Lower lobe of right lung (tissue), 2 donors: Measurements from ENCODE around the gene LRP2. TPM values are rescaled to one million over a fixed set of nuclear protein-coding genes. Genes with fewer than 3 reads are reported as not detected.

ENCODE experiments used
- ATAC-seq, 2 donors: fragments of 200-7000 bp; cut with Tn5 transposase; one replicate each; pipeline ENCODE4 v1.9.1; 2020 to 2022; ENCODE audit warnings: mild to moderate bottlenecking in 2 of 2, moderate library complexity in 2 of 2
- DNase-seq: peaks from one replicate; pipeline ENCODE4 v3.0.0-alpha.2; 2020
- H3K27ac ChIP-seq: fragments of 200-600 bp; one replicate; pipeline ENCODE4 v1.8.0; 2022
- H3K27me3 ChIP-seq: fragments of 200-600 bp; one replicate; pipeline ENCODE4 v1.8.0; 2022; ENCODE audit warnings: low read depth
- H3K36me3 ChIP-seq: fragments of 200-600 bp; one replicate; pipeline ENCODE4 v1.8.0; 2022; ENCODE audit warnings: mild to moderate bottlenecking
- H3K4me1 ChIP-seq: fragments of 200-600 bp; one replicate; pipeline ENCODE4 v1.8.0; 2022
- H3K4me3 ChIP-seq: fragments of 200-600 bp; one replicate; pipeline ENCODE4 v1.8.0; 2022; ENCODE audit warnings: mild to moderate bottlenecking
- H3K9me3 ChIP-seq: fragments of 200-600 bp; one replicate; pipeline ENCODE4 v1.8.0; 2022
- CTCF ChIP-seq: fragments of 200-600 bp; IDR thresholded peaks from one replicate; pipeline ENCODE4 v1.8.0; 2022; ENCODE audit warnings: antibody characterized with exemption, mild to moderate bottlenecking
- intact Hi-C: fragments of 100-400 bp; cut with DNase I; formaldehyde crosslinking; loops from one replicate; pipeline ENCODE4 v1.11.0; 2022
- total RNA-seq: library from RNA; stranded (reverse); fragmentation: NEBNext Ultra II Directional; extraction: Animal tissue kit (Norgen Biotek cat#: 25700); gene quantifications from one replicate; pipeline ENCODE4 v1.2.1, GENCODE V29; 2021
- donor health status: DM: no; HTN: yes; CAD: no; lungs with severe emphysema.

Gene LRP2
- total RNA-seq, 1 donor from 2014 or later, result 47.8 TPM

- Histone ChIP-seq H3K27me3 (peaks cover 5% of the 10 kb centered on the region), H3K27ac (no peak overlapping the region), H3K36me3 (no peaks in the 10 kb centered on the region), H3K4me1 (no peaks in the 10 kb centered on the region), H3K4me3 (no peak overlapping the region), H3K9me3 (no peaks in the 10 kb centered on the region)
- intact Hi-C loops, result no loop called here
- ATAC-seq, result no peak
- DNase-seq, result no peak
- no peak for TF ChIP-seq CTCF
These were observed 199.7 kb downstream of the LRP2 start for GRCh38 chr2:169162613-169163012.

GRCh38 chr2:169160926-169161481 is 201.3 kb downstream of the LRP2 start:
- ATAC-seq (no peak), DNase-seq (no peak)
- intact Hi-C loops, result no loop called here
- peaks cover 5% of the 10 kb centered on the region for H3K27me3 ChIP-seq
- H3K36me3 ChIP-seq, result no peaks in the 10 kb centered on the region
- H3K27ac ChIP-seq, result no peak overlapping the region
- no peak overlapping the region for H3K4me3 ChIP-seq
- H3K4me1 ChIP-seq, result no peaks in the 10 kb centered on the region
- TF ChIP-seq CTCF, result no peak
- H3K9me3 ChIP-seq, result no peaks in the 10 kb centered on the region

GRCh38 chr2:169159686-169160085 is 202.6 kb downstream of the LRP2 start:
- DNase-seq (no peak), ATAC-seq (no peak)
- Histone ChIP-seq H3K36me3 (no peaks in the 10 kb centered on the region), H3K4me1 (no peaks in the 10 kb centered on the region), H3K27me3 (peaks cover 1% of the 10 kb centered on the region), H3K9me3 (no peaks in the 10 kb centered on the region), H3K4me3 (no peak overlapping the region), H3K27ac (no peak overlapping the region)
- TF ChIP-seq CTCF, result no peak
- intact Hi-C loops, result no loop called here

- intact Hi-C loops, result no loop called here
- no peak for DNase-seq
- H3K36me3 ChIP-seq, result no peaks in the 10 kb centered on the region
- no peak overlapping the region for H3K4me3 ChIP-seq
- no peak for ATAC-seq
- H3K27ac ChIP-seq, result no peak overlapping the region
- no peaks in the 10 kb centered on the region for H3K9me3 ChIP-seq
- H3K27me3 ChIP-seq, result no peaks in the 10 kb centered on the region
- TF ChIP-seq CTCF, result no peak
- no peaks in the 10 kb centered on the region for H3K4me1 ChIP-seq
These were observed 203.5 kb downstream of the LRP2 start for GRCh38 chr2:169158874-169159273.

GRCh38 chr2:169146220-169146619 is 216.1 kb downstream of the LRP2 start:
- ATAC-seq, result no peak
- no peak for TF ChIP-seq CTCF
- H3K27ac ChIP-seq, result no peak overlapping the region
- no peaks in the 10 kb centered on the region for H3K9me3 ChIP-seq
- H3K4me3 ChIP-seq, result no peak overlapping the region
- DNase-seq, result no peak
- H3K4me1 ChIP-seq, result no peaks in the 10 kb centered on the region
- intact Hi-C loops, result no loop called here
- peaks cover 5% of the 10 kb centered on the region for H3K36me3 ChIP-seq
- H3K27me3 ChIP-seq, result no peaks in the 10 kb centered on the region

GRCh38 chr2:169143998-169144397 is 218.3 kb downstream of the LRP2 start:
- TF ChIP-seq CTCF, result no peak
- Histone ChIP-seq H3K4me1 (no peaks in the 10 kb centered on the region), H3K9me3 (no peaks in the 10 kb centered on the region), H3K4me3 (no peak overlapping the region), H3K36me3 (peaks cover 5% of the 10 kb centered on the region), H3K27me3 (no peaks in the 10 kb centered on the region), H3K27ac (no peak overlapping the region)
- ATAC-seq (no peak), DNase-seq (no peak)
- intact Hi-C loops, result no loop called here
